SK-N-SH treated with all-trans-retinoic acid at 6 μM for 48 hours (cell line): Measurements from ENCODE around the gene ZNF423.

Source experiments
- ARNTL ChIP-seq: fragments of 450-650 bp; formaldehyde crosslinking; IDR thresholded peaks from 2 replicates; pipeline ENCODE4 v1.5.0; 2020; ENCODE audit warnings: low read depth, mild to moderate bottlenecking, moderate library complexity, borderline replicate concordance
- PPARA ChIP-seq: fragments of 250-450 bp; sonication (Bioruptor Pico); IDR thresholded peaks from 2 replicates; pipeline ENCODE4 v1.5.0; 2020; ENCODE audit warnings: mild to moderate bottlenecking, borderline replicate concordance
- ZNF565 ChIP-seq: fragments of 450-650 bp; formaldehyde crosslinking; conservative IDR thresholded peaks from 2 replicates; pipeline ENCODE4 v1.5.0; 2020; ENCODE audit warnings: low read depth, mild to moderate bottlenecking, moderate library complexity
- TF ChIP-seq, protein P1 (sequence below): fragments of 250-450 bp; sonication (Bioruptor Pico); IDR thresholded peaks from 2 replicates; pipeline ENCODE4 v1.5.1; 2020; ENCODE audit warnings: low read depth, mild to moderate bottlenecking, moderate library complexity
- TF ChIP-seq, protein P2 (sequence below): fragments of 250-450 bp; sonication (Bioruptor Pico); IDR thresholded peaks from 2 replicates; pipeline ENCODE4 v1.5.1; 2021; ENCODE audit warnings: mild to moderate bottlenecking, moderate library complexity
- TF ChIP-seq, protein P3 (sequence below): fragments of 250-450 bp; sonication (Bioruptor Pico); IDR thresholded peaks from 2 replicates; pipeline ENCODE4 v1.8.0; 2020; ENCODE audit warnings: mild to moderate bottlenecking, moderate library complexity, borderline replicate concordance
- TF ChIP-seq, protein P4 (sequence below): fragments of 250-450 bp; sonication (Bioruptor Pico); IDR thresholded peaks from 2 replicates; pipeline ENCODE4 v1.8.0; 2021; ENCODE audit warnings: low read depth, mild to moderate bottlenecking, moderate library complexity, borderline replicate concordance

DNA sequence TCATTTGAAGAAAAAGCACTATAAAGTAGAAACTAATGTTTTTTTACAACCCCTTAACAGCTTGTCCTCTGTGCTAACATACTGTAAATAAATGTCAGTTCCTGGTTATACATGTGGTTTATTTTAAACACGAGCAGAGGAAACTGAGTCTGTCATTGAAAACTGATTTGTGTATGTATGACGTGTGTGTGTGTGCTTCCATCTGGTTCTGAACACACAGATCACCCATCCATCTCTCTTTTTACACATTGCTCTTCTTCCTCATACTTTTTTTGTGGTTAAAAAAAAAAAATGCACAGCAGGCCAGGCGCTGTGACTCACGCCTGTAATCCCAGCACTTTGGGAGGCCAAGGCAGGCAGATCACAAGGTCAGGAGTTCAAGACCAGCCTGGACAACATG is 49.5 kb downstream of the ZNF423 start:
- TF ChIP-seq, protein P1, sequence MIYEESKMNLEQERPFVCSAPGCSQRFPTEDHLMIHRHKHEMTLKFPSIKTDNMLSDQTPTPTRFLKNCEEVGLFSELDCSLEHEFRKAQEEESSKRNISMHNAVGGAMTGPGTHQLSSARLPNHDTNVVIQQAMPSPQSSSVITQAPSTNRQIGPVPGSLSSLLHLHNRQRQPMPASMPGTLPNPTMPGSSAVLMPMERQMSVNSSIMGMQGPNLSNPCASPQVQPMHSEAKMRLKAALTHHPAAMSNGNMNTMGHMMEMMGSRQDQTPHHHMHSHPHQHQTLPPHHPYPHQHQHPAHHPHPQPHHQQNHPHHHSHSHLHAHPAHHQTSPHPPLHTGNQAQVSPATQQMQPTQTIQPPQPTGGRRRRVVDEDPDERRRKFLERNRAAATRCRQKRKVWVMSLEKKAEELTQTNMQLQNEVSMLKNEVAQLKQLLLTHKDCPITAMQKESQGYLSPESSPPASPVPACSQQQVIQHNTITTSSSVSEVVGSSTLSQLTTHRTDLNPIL (CRISPR knock-in tag) = no peak
- TF ChIP-seq ARNTL (CRISPR knock-in tag) (no peak), ZNF565 (no peak), PPARA (no peak)
- TF ChIP-seq, protein P2, sequence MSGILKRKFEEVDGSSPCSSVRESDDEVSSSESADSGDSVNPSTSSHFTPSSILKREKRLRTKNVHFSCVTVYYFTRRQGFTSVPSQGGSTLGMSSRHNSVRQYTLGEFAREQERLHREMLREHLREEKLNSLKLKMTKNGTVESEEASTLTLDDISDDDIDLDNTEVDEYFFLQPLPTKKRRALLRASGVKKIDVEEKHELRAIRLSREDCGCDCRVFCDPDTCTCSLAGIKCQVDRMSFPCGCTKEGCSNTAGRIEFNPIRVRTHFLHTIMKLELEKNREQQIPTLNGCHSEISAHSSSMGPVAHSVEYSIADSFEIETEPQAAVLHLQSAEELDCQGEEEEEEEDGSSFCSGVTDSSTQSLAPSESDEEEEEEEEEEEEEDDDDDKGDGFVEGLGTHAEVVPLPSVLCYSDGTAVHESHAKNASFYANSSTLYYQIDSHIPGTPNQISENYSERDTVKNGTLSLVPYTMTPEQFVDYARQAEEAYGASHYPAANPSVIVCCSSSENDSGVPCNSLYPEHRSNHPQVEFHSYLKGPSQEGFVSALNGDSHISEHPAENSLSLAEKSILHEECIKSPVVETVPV = no peak
- TF ChIP-seq, protein P3, sequence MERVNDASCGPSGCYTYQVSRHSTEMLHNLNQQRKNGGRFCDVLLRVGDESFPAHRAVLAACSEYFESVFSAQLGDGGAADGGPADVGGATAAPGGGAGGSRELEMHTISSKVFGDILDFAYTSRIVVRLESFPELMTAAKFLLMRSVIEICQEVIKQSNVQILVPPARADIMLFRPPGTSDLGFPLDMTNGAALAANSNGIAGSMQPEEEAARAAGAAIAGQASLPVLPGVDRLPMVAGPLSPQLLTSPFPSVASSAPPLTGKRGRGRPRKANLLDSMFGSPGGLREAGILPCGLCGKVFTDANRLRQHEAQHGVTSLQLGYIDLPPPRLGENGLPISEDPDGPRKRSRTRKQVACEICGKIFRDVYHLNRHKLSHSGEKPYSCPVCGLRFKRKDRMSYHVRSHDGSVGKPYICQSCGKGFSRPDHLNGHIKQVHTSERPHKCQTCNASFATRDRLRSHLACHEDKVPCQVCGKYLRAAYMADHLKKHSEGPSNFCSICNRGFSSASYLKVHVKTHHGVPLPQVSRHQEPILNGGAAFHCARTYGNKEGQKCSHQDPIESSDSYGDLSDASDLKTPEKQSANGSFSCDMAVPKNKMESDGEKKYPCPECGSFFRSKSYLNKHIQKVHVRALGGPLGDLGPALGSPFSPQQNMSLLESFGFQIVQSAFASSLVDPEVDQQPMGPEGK (CRISPR knock-in tag) = no peak
- TF ChIP-seq, protein P4, sequence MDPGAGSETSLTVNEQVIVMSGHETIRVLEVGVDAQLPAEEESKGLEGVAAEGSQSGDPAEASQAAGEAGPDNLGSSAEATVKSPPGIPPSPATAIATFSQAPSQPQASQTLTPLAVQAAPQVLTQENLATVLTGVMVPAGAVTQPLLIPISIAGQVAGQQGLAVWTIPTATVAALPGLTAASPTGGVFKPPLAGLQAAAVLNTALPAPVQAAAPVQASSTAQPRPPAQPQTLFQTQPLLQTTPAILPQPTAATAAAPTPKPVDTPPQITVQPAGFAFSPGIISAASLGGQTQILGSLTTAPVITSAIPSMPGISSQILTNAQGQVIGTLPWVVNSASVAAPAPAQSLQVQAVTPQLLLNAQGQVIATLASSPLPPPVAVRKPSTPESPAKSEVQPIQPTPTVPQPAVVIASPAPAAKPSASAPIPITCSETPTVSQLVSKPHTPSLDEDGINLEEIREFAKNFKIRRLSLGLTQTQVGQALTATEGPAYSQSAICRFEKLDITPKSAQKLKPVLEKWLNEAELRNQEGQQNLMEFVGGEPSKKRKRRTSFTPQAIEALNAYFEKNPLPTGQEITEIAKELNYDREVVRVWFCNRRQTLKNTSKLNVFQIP (CRISPR knock-in tag) = no peak
